Heart right ventricle (tissue), 16 donors: Measurements from ENCODE around the gene ENDOD1. TPM values are rescaled to one million over a fixed set of nuclear protein-coding genes. Genes with fewer than 3 reads are reported as not detected.

Experiments used
- ATAC-seq, 8 donors: fragments of 200-7000 bp; cut with Tn5 transposase; one replicate each; pipeline ENCODE4 v1.9.1; 2020; ENCODE audit warnings: mild to moderate bottlenecking in 8 of 8, moderate library complexity in 8 of 8, moderate number of reproducible peaks in 1 of 8
- DNase-seq, 2 donors: peaks; one replicate each; pipeline ENCODE4 v3.0.0-alpha.2; 2020
- H3K27ac ChIP-seq, 10 donors: fragments of 200-600 bp; sonication (generic) in 2 of 10; one replicate each; pipeline versions ENCODE4 v1.5.0 to v1.8.0; 2020 to 2022; ENCODE audit warnings: mild to moderate bottlenecking in 3 of 10
- H3K27me3 ChIP-seq, 7 donors: fragments of 200-600 bp; one replicate each; pipeline ENCODE4 v1.8.0; 2021 to 2022; ENCODE audit warnings: mild to moderate bottlenecking in 2 of 7
- H3K36me3 ChIP-seq, 9 donors: fragments of 200-600 bp; sonication (generic) in 1 of 9; one replicate each; pipeline versions ENCODE4 v1.5.0 to v1.8.0; 2020 to 2022; ENCODE audit warnings: mild to moderate bottlenecking in 2 of 9
- H3K4me1 ChIP-seq, 9 donors: fragments of 200-600 bp; sonication (generic) in 1 of 9; one replicate each; pipeline versions ENCODE4 v1.5.0 to v1.8.0; 2020 to 2022; ENCODE audit warnings: mild to moderate bottlenecking in 4 of 9
- H3K4me3 ChIP-seq, 10 donors: fragments of 200-600 bp; sonication (generic) in 2 of 10; one replicate each; pipeline versions ENCODE4 v1.5.0 to v1.8.0; 2020 to 2022; ENCODE audit warnings: mild to moderate bottlenecking in 7 of 10, moderate library complexity in 2 of 10
- H3K9me3 ChIP-seq, 11 donors: fragments of 200-600 bp in 10 of 11; sonication (generic) in 2 of 11; one replicate each; pipeline versions ENCODE4 v1.5.0 to v1.8.0; 2013 to 2022; ENCODE audit warnings: mild to moderate bottlenecking in 2 of 11, control low read depth in 1 of 11, moderate library complexity in 1 of 11
- CTCF ChIP-seq, 9 donors: fragments of 200-600 bp; sonication (generic) in 2 of 9; IDR thresholded peaks; one replicate each; pipeline versions ENCODE4 v1.5.0 to v1.8.0; 2021 to 2022; ENCODE audit warnings: antibody characterized with exemption in 9 of 9, mild to moderate bottlenecking in 5 of 9, moderate library complexity in 1 of 9
- WGBS, 2 donors: extraction: QIAGEN DNeasy Blood & Tissue Kit; methylation state at CpG; one replicate each; pipeline ENCODE4 v1.1.7; 2013; ENCODE audit warnings: inconsistent platforms in 1 of 2; 5-methylcytosine and 5-hydroxymethylcytosine counted together
- intact Hi-C, 10 donors: fragments of 100-400 bp; cut with DNase I; formaldehyde crosslinking; loops; one replicate each; pipeline versions ENCODE4 v1.11.1 to v1.14.2; 2022
- polyA plus RNA-seq, 2 donors: library from polyadenylated mRNA; stranded (reverse); fragments of 200-250 nt; gene quantifications; one replicate each; pipeline ENCODE4 v1.2.3, GENCODE V29; 2013
- total RNA-seq, 10 donors: library from RNA; stranded (reverse); fragmentation: NEBNext Ultra II Directional in 3 of 10; extraction: Animal tissue kit (Norgen Biotek cat#: 25700) in 3 of 10; gene quantifications; one replicate each; pipeline versions ENCODE4 v1.2.1 to v1.2.4, GENCODE V29; 2021 to 2023
- donor health status: Arrhythmogenic right ventricular cardiomyopathy.
- donor health status: ischemic (EF 13 %, LVEDD 7.1; RV severe dilation, severe dysfunction).
- donor health status: healthy with polysubstance abuse.
- donor health status: DM: no; HTN: yes; CAD: no.
- donor health status: DM: no; HTN: no; CAD: no.
- donor health status: ischemic (EF 25% LVEDD 6.9; RV normal size, moderate dysfunction).
- donor health status: ischemic (EF 25% LVEDD 5.7; RV mildly dilated, moderate dysfunction).
- donor health status: healthy.
- donor health status: DM: yes; HTN: yes; CAD: no.
- donor health status: Ischemic cardiomyopathy.
- donor health status: ischemic (EF 35%, LVEDD 5.7; RV mildly dilated, moderate dysfunction).
- donor health status: nonischemic (EF 11% LVEDD 7.7; RV severe dilation, severe dysfunction).
- donor health status: DM: yes; HTN: yes; CAD: no.
- donor health status: PGD.
- donor health status: ischemic (EF 29% LVEDD 5.4; RV normal size, mild dysfunction).
- donor health status: nonischemic (EF 23%, LVEDD 6.1; RV moderate dilation, normal function).

The ENDOD1 gene
- total and polyA plus RNA-seq, 12 donors: 3.7 to 15.0 (median 11.0) TPM

DNA sequence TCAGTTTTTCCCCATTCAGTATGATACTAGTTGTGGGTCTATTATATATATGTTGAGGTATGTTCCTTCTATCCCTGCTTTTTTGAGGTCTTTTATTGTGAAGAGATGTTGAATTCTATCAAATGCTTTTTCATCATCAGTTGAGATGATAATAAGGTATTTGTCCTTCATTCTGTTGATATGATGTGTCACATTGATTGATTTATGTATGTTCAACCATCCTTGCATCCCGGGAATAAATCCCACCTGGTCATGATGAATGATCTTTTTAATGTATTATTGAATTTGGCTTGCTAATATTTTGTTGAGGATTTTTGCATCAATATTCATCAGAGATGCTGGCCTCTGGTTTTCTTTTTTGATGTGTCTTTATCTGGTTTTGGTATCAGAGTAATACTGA is 26.0 kb downstream of the ENDOD1 start:
- intact Hi-C loops: no loop called here
- no peak for DNase-seq

GRCh38 chr11:95119361-95120060 is 29.9 kb downstream of the ENDOD1 start:
- Histone ChIP-seq H3K4me1 (peaks cover 0 to 23% (median 0%) of the 10 kb centered on the region in 9 donors), H3K27ac (no peak overlapping the region), H3K9me3 (peaks cover 0 to 11% (median 0%) of the 10 kb centered on the region in 11 donors), H3K4me3 (no peak overlapping the region), H3K36me3 (no peaks in the 10 kb centered on the region), H3K27me3 (no peaks in the 10 kb centered on the region)
- DNase-seq (no peak), ATAC-seq (no peak)
- intact Hi-C loops: no loop called here
- TF ChIP-seq CTCF (IDR thresholded peaks at IDR 0.05): no peak
- 90 to 93% methylated on average over 2 of the region's 2 CpGs for WGBS, 2 donors

More for the DNA sequence above, 26.0 kb downstream of the ENDOD1 start:
- ATAC-seq: no peak
- TF ChIP-seq CTCF (IDR thresholded peaks at IDR 0.05): no peak
- 86 to 90% methylated on average over 1 of the region's 1 CpG for whole genome bisulfite sequencing, 2 donors
- Histone ChIP-seq H3K9me3 (peaks cover 0 to 11% (median 0%) of the 10 kb centered on the region in 11 donors), H3K36me3 (no peaks in the 10 kb centered on the region), H3K27me3 (no peaks in the 10 kb centered on the region), H3K4me1 (peaks cover 0 to 9% (median 0%) of the 10 kb centered on the region in 9 donors), H3K4me3 (no peak overlapping the region), H3K27ac (no peak overlapping the region)

DNA sequence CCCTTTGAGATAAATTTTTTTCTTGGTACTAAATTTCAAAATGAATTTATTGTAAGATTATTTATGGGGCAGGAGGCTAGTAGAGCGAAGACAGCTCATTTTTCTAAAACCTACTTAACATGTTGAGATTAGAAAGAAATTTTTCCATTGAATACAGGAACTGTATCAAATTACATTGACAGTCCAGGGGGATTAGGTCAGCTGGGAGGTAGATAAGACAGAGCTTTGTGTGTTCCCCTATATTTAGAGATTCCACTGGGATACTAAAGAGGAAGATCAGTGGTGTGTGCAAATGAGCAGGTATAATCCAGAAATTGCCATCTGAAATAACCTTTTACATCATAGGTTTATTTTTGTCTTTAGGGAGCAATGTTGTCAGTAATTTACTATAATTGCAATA is 32.1 kb downstream of the ENDOD1 start:
- H3K9me3 ChIP-seq: peaks cover 0 to 11% (median 0%) of the 10 kb centered on the region in 11 donors
- no peak overlapping the region for H3K4me3 ChIP-seq
- H3K4me1 ChIP-seq: peaks cover 0 to 23% (median 0%) of the 10 kb centered on the region in 9 donors
- H3K36me3 ChIP-seq: no peaks in the 10 kb centered on the region
- no peaks in the 10 kb centered on the region for H3K27me3 ChIP-seq
- intact Hi-C loops: no loop called here
- WGBS, 2 donors: 77 to 89% methylated on average over 1 of the region's 1 CpG
- no peak overlapping the region for H3K27ac ChIP-seq
- no peak for TF ChIP-seq CTCF (IDR thresholded peaks at IDR 0.05)
- ATAC-seq (no peak), DNase-seq (no peak)

- no peak for TF ChIP-seq CTCF (IDR thresholded peaks at IDR 0.05)
- ATAC-seq (no peak), DNase-seq (no peak)
- Histone ChIP-seq H3K4me3 (no peak overlapping the region), H3K36me3 (peaks cover 0 to 8% (median 0%) of the 10 kb centered on the region in 9 donors), H3K9me3 (peaks cover 0 to 5% (median 0%) of the 10 kb centered on the region in 11 donors), H3K4me1 (peaks cover 0 to 23% (median 0%) of the 10 kb centered on the region in 9 donors), H3K27me3 (no peaks in the 10 kb centered on the region), H3K27ac (no peak overlapping the region)
- intact Hi-C loops: no loop called here
- WGBS, 2 donors: 57 to 64% methylated on average over 3 of the region's 3 CpGs
Observed at GRCh38 chr11:95123556-95123955, 33.9 kb downstream of the ENDOD1 start.
